ENCODE data around the gene RGL2.

DNA sequence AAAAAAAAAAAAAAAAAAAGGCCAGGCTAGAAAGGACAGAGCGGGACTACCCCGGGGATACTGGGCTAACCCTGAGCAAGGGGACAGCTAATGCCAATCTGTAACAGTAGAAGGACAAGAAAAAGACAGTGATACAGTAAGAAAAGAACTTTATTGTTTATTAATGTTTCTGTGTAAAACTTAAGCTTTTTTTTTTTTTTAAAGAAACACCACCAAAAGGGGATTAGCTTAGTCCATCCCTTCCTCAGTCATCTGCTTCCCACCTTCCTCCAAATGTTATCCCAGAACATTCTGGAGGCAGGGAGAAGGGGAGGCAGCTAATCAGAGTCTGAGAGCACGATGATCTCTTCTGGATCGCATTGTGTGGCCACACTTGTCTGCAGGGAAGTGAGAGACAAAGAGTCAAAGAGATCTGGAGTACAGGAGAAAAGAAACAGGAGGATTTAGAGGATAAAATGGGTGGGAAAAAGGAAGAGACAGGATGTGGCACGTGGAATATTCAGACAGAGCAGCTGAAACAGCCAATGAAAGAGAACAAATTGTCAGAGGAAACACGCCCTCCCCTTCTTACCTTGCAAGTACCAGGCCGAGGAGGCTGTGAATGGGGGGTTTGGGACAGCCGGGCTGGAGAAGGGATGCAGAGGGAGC lies 19.8 kb upstream of the RGL2 start:
- TF ChIP-seq CTCF (conservative IDR thresholded peaks at IDR 0.05; ENCODE audit: low read length) (no peak), EZH2phosphoT487 (IDR thresholded peaks at IDR 0.05; ENCODE audit: borderline replicate concordance) (no peak)

All from Loucy (cell line).